Liver (tissue), 3 donors: Measurements from ENCODE around the gene ZNF282.

Source experiments
- NR2F2 ChIP-seq: IDR thresholded peaks from 2 replicates; pipeline ENCODE4 v1.6.1; 2016; ENCODE audit warnings: antibody characterized with exemption
- ZBTB33 ChIP-seq: IDR thresholded peaks from 2 replicates; pipeline ENCODE4 v1.6.1; 2016; ENCODE audit warnings: antibody characterized with exemption
- TF ChIP-seq, protein P1 (sequence below): fragments of 150-350 bp; IDR thresholded peaks from 2 replicates; pipeline ENCODE4 v1.5.1; 2017; ENCODE audit warnings: improper control_type of control experiment, low read depth, low read length; ENCODE audit not compliant: missing input control
- donor health status: healthy.
- donor health status: healthy.

DNA sequence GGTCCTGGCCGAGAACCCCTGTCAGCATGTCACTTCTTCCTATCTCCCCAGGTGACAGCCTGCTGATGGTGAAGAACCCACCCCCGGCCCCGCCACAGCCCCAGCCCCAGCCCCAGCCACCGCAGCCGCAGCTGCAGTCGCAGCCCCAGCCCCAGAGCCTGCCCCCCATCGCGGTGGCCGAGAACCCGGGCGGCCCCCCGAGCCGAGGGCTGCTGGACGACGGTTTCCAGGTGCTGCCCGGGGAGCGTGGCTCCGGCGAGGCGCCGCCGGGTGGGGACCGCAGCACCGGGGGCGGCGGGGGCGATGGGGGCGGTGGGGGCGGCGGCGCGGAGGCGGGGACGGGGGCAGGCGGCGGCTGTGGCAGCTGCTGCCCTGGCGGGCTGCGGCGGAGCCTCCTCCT, 28.4 kb downstream of the ZNF282 start:
- TF ChIP-seq NR2F2, result no peak
- TF ChIP-seq, protein P1, sequence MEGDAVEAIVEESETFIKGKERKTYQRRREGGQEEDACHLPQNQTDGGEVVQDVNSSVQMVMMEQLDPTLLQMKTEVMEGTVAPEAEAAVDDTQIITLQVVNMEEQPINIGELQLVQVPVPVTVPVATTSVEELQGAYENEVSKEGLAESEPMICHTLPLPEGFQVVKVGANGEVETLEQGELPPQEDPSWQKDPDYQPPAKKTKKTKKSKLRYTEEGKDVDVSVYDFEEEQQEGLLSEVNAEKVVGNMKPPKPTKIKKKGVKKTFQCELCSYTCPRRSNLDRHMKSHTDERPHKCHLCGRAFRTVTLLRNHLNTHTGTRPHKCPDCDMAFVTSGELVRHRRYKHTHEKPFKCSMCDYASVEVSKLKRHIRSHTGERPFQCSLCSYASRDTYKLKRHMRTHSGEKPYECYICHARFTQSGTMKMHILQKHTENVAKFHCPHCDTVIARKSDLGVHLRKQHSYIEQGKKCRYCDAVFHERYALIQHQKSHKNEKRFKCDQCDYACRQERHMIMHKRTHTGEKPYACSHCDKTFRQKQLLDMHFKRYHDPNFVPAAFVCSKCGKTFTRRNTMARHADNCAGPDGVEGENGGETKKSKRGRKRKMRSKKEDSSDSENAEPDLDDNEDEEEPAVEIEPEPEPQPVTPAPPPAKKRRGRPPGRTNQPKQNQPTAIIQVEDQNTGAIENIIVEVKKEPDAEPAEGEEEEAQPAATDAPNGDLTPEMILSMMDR, result no peak
- TF ChIP-seq ZBTB33, result no peak
